Smooth muscle cell (in vitro differentiated cells): ENCODE data around the gene RNU5B-1. TPM values are rescaled to one million over a fixed set of nuclear protein-coding genes. Genes with fewer than 3 reads are reported as not detected.

Source experiments
- DNase-seq: peaks from one replicate; lab custom pipeline; 2025; ENCODE audit not compliant: unreplicated experiment; lab: John Stamatoyannopoulos, UW
- H2AFZ ChIP-seq: fragments of 200-600 bp; sonication (generic); 2 replicates; pipeline ENCODE4 v1.6.0; 2016; ENCODE audit warnings: antibody characterized with exemption, low read depth, mild to moderate bottlenecking
- H3F3A ChIP-seq: fragments of 200-600 bp; sonication (generic); 2 replicates; pipeline ENCODE4 v1.6.0; 2017; ENCODE audit warnings: antibody characterized with exemption, low read depth
- H3K27ac ChIP-seq: fragments of 200-600 bp; sonication (generic); 2 replicates; pipeline ENCODE4 v1.5.1; 2016; ENCODE audit warnings: low read depth, mild to moderate bottlenecking
- H3K27me3 ChIP-seq: fragments of 200-600 bp; sonication (generic); 2 replicates; pipeline ENCODE4 v1.6.1; 2016; ENCODE audit warnings: low read depth, mild to moderate bottlenecking
- H3K36me3 ChIP-seq: fragments of 200-600 bp; sonication (generic); 2 replicates; pipeline ENCODE4 v1.5.1; 2016; ENCODE audit warnings: low read depth
- H3K4me1 ChIP-seq: fragments of 200-600 bp; sonication (generic); 2 replicates; pipeline ENCODE4 v1.5.1; 2016; ENCODE audit warnings: low read depth
- H3K4me2 ChIP-seq: fragments of 200-600 bp; sonication (generic); 2 replicates; pipeline ENCODE4 v1.6.0; 2016; ENCODE audit warnings: mild to moderate bottlenecking
- H3K4me3 ChIP-seq: fragments of 200-600 bp; sonication (generic); 2 replicates; pipeline ENCODE4 v1.5.1; 2016; ENCODE audit warnings: mild to moderate bottlenecking
- H3K79me2 ChIP-seq: fragments of 200-600 bp; sonication (generic); 2 replicates; pipeline ENCODE4 v1.6.0; 2016; ENCODE audit warnings: low read depth, mild to moderate bottlenecking
- H3K9ac ChIP-seq: fragments of 200-600 bp; sonication (generic); 2 replicates; pipeline ENCODE4 v1.6.0; 2016; ENCODE audit warnings: low read depth
- H3K9me3 ChIP-seq: fragments of 200-600 bp; sonication (generic); replicated peaks from 2 replicates; pipeline ENCODE4 v1.5.1; 2016; ENCODE audit warnings: low read depth
- H4K20me1 ChIP-seq: fragments of 200-600 bp; sonication (generic); 2 replicates; pipeline ENCODE4 v1.6.0; 2016; ENCODE audit warnings: low read depth
- WGBS: methylation state at CpG from one replicate; pipeline ENCODE4 v1.1.7; 2016; ENCODE audit warnings: low lambda C conversion rate; 5-methylcytosine and 5-hydroxymethylcytosine counted together
- polyA plus RNA-seq: library from polyadenylated mRNA; unstranded; fragments of >200 nt; fragmentation: Nextera tagmentation; extraction: Ambion mirVana; gene quantifications from 2 replicates; pipeline ENCODE4 v1.2.1, GENCODE V29; 2016
- total RNA-seq: library from RNA; depleted of rRNA; stranded (reverse); fragments of >200 nt; gene quantifications from 2 replicates; pipeline ENCODE4 v1.2.3, GENCODE V29; 2014
- TF ChIP-seq, protein P1 (sequence below): fragments of 200-600 bp; sonication (generic); IDR thresholded peaks from 2 replicates; pipeline ENCODE4 v1.5.1; 2017; ENCODE audit warnings: borderline replicate concordance, mild to moderate bottlenecking, antibody characterized with exemption; ENCODE audit not compliant: insufficient read depth, poor library complexity, severe bottlenecking

RNU5B-1 gene
- total and polyA plus RNA-seq, 2 experiments from 2014 or later, result not detected

DNA sequence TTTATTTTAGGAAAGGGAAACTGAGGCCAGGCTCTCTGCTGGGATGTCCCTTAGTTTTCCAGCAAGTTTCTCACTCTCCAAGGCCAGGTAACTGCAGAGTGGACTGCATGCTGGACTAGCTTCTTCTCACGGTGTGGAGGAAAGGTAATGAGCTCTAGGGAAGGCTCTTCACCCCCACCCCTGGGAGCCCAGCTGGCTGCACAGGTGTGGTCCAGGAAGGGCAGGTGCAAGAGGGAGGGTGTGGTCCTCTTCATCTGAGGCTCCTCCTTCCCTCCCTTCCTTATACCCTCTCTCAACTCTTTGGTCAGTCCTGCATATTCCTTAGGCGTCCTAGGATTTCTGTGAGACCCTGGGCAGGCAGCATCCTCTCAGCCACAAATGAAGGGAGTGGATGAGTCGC lies 33.9 kb downstream of the RNU5B-1 start:
- peaks cover 32% of the 10 kb centered on the region for H3K4me1 ChIP-seq
- no peaks in the 10 kb centered on the region for H3F3A ChIP-seq
- WGBS, result 66% methylated on average over 3 of the region's 3 CpGs
- TF ChIP-seq, protein P1, sequence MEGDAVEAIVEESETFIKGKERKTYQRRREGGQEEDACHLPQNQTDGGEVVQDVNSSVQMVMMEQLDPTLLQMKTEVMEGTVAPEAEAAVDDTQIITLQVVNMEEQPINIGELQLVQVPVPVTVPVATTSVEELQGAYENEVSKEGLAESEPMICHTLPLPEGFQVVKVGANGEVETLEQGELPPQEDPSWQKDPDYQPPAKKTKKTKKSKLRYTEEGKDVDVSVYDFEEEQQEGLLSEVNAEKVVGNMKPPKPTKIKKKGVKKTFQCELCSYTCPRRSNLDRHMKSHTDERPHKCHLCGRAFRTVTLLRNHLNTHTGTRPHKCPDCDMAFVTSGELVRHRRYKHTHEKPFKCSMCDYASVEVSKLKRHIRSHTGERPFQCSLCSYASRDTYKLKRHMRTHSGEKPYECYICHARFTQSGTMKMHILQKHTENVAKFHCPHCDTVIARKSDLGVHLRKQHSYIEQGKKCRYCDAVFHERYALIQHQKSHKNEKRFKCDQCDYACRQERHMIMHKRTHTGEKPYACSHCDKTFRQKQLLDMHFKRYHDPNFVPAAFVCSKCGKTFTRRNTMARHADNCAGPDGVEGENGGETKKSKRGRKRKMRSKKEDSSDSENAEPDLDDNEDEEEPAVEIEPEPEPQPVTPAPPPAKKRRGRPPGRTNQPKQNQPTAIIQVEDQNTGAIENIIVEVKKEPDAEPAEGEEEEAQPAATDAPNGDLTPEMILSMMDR, result no peak
- peaks cover 9% of the 10 kb centered on the region for H3K79me2 ChIP-seq
- DNase-seq, result no peak
- H3K36me3 ChIP-seq, result no peaks in the 10 kb centered on the region
- no peak overlapping the region for H3K4me2 ChIP-seq
- no peaks in the 10 kb centered on the region for H4K20me1 ChIP-seq
- no peak overlapping the region for H3K4me3 ChIP-seq
- no peak overlapping the region for H2AFZ ChIP-seq
- no peaks in the 10 kb centered on the region for H3K9me3 ChIP-seq
- no peak overlapping the region for H3K9ac ChIP-seq
- H3K27ac ChIP-seq, result no peak overlapping the region
- H3K27me3 ChIP-seq, result no peaks in the 10 kb centered on the region

DNA sequence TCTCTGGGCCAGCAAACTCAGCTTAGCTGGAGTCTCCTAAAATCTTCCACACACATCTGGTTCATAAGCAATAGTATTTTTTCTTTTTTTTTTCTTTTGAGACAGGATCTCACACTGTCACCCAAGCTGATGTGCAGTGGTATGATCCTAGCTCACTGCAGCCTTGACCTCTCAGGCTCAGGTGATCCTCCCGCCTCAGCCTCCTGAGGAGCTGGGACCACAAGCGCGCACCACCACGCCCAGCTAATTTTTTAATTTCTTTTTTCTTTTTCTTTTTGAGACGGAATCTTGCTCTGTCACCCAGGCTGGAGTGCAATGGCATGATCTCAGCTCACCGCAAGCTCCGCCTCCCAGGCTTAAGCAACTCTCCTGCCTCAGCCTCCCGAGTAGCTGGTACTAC lies 34.3 kb downstream of the RNU5B-1 start:
- no peak overlapping the region for H3K27ac ChIP-seq
- peaks cover 9% of the 10 kb centered on the region for H3K79me2 ChIP-seq
- no peaks in the 10 kb centered on the region for H4K20me1 ChIP-seq
- no peak overlapping the region for H3K4me2 ChIP-seq
- 89% methylated on average over 8 of the region's 8 CpGs for WGBS
- TF ChIP-seq, protein P1, result no peak
- no peak for DNase-seq
- no peaks in the 10 kb centered on the region for H3K9me3 ChIP-seq
- peaks cover 29% of the 10 kb centered on the region for H3K4me1 ChIP-seq
- H3F3A ChIP-seq, result no peaks in the 10 kb centered on the region
- H2AFZ ChIP-seq, result no peak overlapping the region
- H3K9ac ChIP-seq, result no peak overlapping the region
- H3K27me3 ChIP-seq, result no peaks in the 10 kb centered on the region
- H3K4me3 ChIP-seq, result no peak overlapping the region
- H3K36me3 ChIP-seq, result no peaks in the 10 kb centered on the region

DNA sequence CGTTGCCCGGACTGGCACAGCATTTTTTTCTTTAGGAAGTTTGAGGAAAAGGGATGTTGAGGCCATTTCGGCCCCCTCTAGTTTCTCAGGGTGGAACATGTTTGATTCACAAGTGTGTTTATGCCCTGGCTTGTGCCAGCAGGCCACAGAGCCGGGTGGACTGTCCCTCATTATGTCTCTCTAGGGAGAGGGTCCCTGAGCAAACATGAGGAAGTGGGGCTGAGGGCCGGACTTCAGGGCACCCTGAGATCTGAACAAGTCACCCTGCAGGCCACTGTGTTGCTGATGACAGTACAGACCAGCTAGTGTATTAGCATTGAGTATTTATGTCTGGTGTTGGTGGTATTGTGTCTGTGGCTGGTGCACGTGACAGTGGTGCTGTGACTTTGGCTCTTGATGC lies 34.9 kb downstream of the RNU5B-1 start:
- Histone ChIP-seq H3K9me3 (no peaks in the 10 kb centered on the region), H3K79me2 (peaks cover 9% of the 10 kb centered on the region), H3K4me1 (peaks cover 26% of the 10 kb centered on the region), H2AFZ (no peak overlapping the region), H3K27me3 (no peaks in the 10 kb centered on the region), H4K20me1 (no peaks in the 10 kb centered on the region), H3K9ac (no peak overlapping the region), H3K4me3 (no peak overlapping the region), H3K36me3 (no peaks in the 10 kb centered on the region), H3K4me2 (no peak overlapping the region), H3F3A (no peaks in the 10 kb centered on the region), H3K27ac (no peak overlapping the region)
- DNase-seq, result no peak
- WGBS, result 85% methylated on average over 6 of the region's 6 CpGs
- TF ChIP-seq, protein P1, result no peak

DNA sequence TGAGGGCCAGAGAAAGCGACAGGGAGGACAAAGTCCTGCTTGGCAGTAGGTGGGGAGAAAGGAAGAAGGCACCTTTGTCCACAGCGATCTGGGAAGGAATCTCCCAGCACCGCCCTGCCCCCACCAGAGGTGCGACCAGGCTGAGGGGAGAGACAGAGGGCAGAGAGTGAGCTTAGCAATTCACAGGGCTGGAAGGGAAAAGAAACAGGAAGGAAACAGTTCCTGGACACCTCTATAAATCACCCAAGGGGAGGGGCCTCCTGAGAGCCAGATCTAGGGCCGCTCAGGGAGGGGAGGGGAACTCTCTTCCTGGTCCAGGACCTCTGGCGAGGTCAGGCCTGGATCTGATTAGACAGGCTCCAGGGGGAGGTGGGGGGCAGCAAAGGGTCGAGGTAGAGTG lies 35.4 kb downstream of the RNU5B-1 start:
- Histone ChIP-seq H3K9me3 (no peaks in the 10 kb centered on the region), H4K20me1 (no peaks in the 10 kb centered on the region), H3K4me1 (peaks cover 26% of the 10 kb centered on the region), H3F3A (no peaks in the 10 kb centered on the region), H3K27me3 (no peaks in the 10 kb centered on the region), H3K4me3 (no peak overlapping the region), H3K36me3 (no peaks in the 10 kb centered on the region), H2AFZ (no peak overlapping the region), H3K9ac (no peak overlapping the region), H3K79me2 (peaks cover 9% of the 10 kb centered on the region), H3K27ac (no peak overlapping the region), H3K4me2 (no peak overlapping the region)
- TF ChIP-seq, protein P1, result no peak
- DNase-seq, result no peak
- 40% methylated on average over 7 of the region's 7 CpGs for WGBS
